ENCODE results near the gene RNF4. TPM values are rescaled to one million over a fixed set of nuclear protein-coding genes. Genes with fewer than 3 reads are reported as not detected.

The RNF4 gene
- total RNA-seq (2022; extraction: Qiagen RNA extraction; ENCODE audit: low read depth) = 61.9 to 89.6 TPM (median 65.2 TPM) in 5 replicates

GRCh38 chr4:2468456-2469191, at the start of gene RNF4:
TSS of gene RNF4 (plus strand) at chr4:2469106. CDS start at chr4:2490494, 21,388 bp downstream.

GRCh38 chr4:2536193-2537010, 67.5 kb downstream of the RNF4 start, which contains the start of gene FAM193A:
TSS of gene FAM193A (plus strand) at chr4:2536647. CDS start at chr4:2536916, 269 bp downstream.

Other genes starting within 250 kb of the RNF4 start
- gene HAUS3, start 227.0 kb upstream of the RNF4 start, total RNA-seq (2022; extraction: Qiagen RNA extraction; ENCODE audit: low read depth) = 6.8 to 8.9 TPM (median 7.9 TPM) in 5 replicates
- gene POLN, start 227.0 kb upstream of the RNF4 start, total RNA-seq (2022; extraction: Qiagen RNA extraction; ENCODE audit: low read depth) = 0.40 to 0.72 TPM (median 0.66 TPM) in 5 replicates
- gene MXD4, start 207.0 kb upstream of the RNF4 start, total RNA-seq (2022; extraction: Qiagen RNA extraction; ENCODE audit: low read depth) = 13.2 to 19.9 TPM (median 16.4 TPM) in 5 replicates
- gene ZFYVE28, start 50.5 kb upstream of the RNF4 start, total RNA-seq (2022; extraction: Qiagen RNA extraction; ENCODE audit: low read depth) = 1.3 to 2.7 TPM (median 2.4 TPM) in 5 replicates
- gene CFAP99, start 50.2 kb upstream of the RNF4 start, total RNA-seq (2022; extraction: Qiagen RNA extraction; ENCODE audit: low read depth) = 0.07 to 0.19 TPM (median 0.11 TPM) in 4 of 5 replicates, not detected in the other
- 7.5 to 10.0 TPM (median 9.1 TPM) in 5 replicates for gene FAM193A, start 67.5 kb downstream of the RNF4 start, total RNA-seq (2022; extraction: Qiagen RNA extraction; ENCODE audit: low read depth)

All from A549 treated with DMSO at 1 μM for 4 hours (cell line).